SH-SY5Y (cell line): ENCODE measurements around the gene KRTAP1-3.
"Not testable (repeated sequence)": the region's sequence is repeated elsewhere in the genome, so short reads cannot be mapped to it uniquely, and the experiment has no call there.

Experiments used
- GATA2 ChIP-seq: IDR thresholded peaks from 2 replicates; pipeline ENCODE4 v1.6.1; 2011; ENCODE audit warnings: mild to moderate bottlenecking, low read depth, low read length
- GATA3 ChIP-seq: IDR thresholded peaks from 2 replicates; pipeline ENCODE4 v1.6.1; 2011; ENCODE audit warnings: low read depth, mild to moderate bottlenecking, low read length, moderate library complexity

KRTAP1-3 gene

DNA sequence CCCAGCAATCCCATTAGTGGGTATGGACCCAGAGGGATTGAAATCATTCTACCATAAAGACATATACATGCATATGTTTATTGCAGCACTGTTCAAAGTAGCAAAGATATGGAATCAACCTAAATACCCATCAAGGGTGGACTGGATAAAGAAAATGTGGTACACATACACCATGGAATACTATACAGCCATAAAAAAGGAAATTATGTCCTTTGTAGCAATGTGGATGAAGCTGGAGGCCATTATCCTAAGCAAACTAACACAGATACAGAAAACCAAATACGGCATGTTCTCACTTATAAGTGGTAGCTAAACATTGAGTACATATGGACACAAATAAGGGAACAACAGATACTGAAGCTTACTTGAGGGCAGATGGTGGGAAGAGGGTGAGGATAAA is 22.9 kb upstream of the KRTAP1-3 start:
- TF ChIP-seq GATA2: no peak
- TF ChIP-seq GATA3: no peak

- not testable (repeated sequence) for TF ChIP-seq GATA2, GATA3
Measured at GRCh38 chr17:41055130-41055529, 20.5 kb upstream of the KRTAP1-3 start, which contains the start of gene KRTAP2-2. KRTAP2-2 (minus strand) TSS chr17:41055230; CDS start chr17:41055211, 19 bp downstream.

DNA sequence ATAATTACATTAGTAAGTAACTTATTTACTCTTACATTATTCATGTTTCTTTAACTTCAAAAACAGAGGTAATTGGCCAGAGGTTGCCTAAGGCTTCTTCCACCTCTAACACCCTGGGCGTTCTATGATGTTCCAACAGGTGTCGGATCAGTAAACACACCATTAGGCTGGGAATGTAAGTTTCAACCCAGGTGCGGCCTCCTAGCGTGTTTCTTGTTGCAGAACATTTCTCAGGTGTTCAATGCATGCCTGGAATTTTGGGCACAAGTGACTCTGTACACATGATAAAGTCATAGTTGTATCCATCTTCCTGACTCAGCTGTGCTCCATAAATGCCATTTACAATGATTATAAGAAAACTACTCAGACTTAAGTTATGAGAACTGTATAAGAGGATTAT is 19.4 kb upstream of the KRTAP1-3 start:
- no peak for TF ChIP-seq GATA3
- no peak for TF ChIP-seq GATA2

- TF ChIP-seq GATA2 (no peak), GATA3 (no peak)
Measured at GRCh38 chr17:41052566-41052965, 17.9 kb upstream of the KRTAP1-3 start.

DNA sequence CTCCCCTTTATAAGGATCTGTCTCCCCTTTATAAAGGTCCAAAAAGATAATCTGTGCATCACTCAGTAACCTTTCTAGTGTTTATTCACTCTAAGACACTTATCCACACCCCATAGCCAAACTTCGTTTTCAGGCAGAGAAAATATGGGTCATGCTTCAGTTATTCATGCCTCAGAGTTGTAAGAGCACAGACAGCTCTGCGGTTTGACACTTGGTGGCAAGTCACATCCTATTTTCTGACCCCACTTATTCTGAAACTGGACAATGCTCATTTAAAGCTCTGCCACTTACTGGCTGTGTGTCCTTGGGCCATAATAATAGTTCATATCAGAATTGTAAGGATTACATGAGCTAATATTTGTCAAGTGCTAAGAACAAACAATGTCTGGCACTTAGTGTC is 14.4 kb upstream of the KRTAP1-3 start:
- TF ChIP-seq GATA3: no peak
- no peak for TF ChIP-seq GATA2

GRCh38 chr17:41048441-41048840 is 13.8 kb upstream of the KRTAP1-3 start:
- no peak for TF ChIP-seq GATA3

DNA sequence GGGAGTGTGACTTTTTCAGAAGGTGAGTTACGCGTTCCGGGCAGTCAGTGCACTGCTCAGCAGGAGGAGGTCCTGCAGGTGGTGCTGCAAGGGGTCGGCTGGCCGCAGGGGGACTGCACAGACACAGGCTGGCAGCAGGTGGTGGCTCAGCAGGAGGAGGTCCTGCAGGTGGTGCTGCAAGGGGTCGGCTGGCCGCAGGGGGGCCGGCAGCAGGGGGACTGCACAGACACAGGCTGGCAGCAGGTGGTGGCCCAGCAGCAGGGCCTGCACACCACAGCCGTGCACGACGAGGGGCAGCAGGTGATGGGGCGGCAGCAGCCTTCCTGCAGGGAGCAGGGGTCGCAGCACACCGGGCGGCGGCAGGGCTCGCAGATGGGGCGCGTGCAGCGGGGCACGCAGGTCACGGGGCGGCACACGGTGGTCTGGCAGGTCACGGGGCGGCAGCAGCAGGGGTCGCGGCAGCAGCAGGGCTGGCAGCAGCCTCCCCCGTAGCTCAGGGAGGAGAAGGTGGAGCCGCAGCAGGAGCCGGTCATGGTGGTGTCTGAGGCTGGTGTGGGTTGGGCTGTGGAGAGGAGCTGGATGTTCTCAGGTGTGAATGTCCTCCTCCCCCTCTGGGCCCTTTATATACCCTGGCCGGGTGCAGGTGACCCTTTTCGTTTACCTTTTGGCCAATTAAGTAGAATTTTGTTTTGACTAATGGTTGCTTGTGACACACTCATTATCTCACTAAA is 12.2 kb upstream of the KRTAP1-3 start, which contains the start of gene KRTAP2-1:
Gene KRTAP2-1, minus strand, starts transcription at position 582 of the 731 bp plus-strand sequence. Its CDS starts 49 bp downstream, at position 533.
- TF ChIP-seq GATA2, GATA3: not testable (repeated sequence)

DNA sequence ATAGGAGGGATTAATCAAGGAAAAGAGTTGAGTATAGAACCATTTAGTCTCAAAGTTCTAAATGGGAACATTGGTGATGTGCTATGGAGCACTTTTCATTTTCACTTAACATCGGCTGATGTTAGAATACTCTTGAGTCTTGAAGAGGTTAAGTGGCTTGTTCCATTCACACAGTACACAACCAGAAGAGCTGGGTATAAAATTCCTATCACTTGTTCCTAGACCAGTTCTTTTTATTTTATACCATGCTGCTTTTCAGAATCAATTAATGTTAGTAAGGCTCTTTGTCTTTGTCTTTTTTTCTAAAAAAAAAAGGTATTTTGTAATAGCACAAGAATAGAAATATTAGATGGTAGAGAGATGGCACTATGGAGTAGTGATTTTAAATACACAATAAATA is 8.3 kb upstream of the KRTAP1-3 start:
- TF ChIP-seq GATA3 (no peak), GATA2 (no peak)

DNA sequence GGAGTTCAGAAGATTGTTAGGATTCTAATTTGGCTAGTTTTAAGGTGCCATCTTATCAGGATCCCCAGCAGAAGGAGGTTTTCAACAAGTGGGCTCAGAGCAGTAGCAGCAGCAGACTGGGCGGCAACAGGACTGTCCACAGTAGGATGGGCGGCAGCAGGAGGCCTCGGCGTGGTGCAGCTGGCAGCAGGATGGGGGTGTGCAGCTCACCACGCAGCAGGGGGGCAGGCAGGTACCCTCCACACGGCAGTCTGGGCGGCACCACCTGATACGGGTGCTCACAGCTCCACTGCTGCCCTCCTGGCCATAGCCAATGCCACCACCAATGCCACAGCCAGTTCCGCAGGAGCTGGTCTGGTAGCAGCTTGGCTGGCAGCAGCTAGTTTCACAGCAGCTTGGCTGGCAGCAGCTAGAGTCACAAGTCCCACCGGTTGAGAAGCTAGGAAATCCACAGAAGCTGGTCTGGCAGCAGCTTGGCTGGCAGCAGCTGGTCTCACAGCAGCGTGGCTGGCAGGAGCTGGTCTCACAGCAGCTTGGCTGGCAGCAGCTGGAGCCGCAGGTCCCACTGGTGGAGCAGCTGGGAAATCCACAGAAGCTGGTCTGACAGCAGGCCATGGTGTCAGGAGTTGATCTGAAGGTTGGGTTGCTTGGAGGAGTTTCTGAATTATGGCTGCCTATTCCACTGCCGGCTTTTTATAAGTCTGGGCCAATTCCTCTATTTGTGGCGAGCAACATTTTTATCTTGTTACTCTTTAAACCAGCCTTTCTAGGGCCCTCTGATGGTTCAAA is 6.3 kb upstream of the KRTAP1-3 start, which contains the start of gene KRTAP1-1:
Gene KRTAP1-1, minus strand, starts transcription at position 668 of the 789 bp plus-strand sequence. Its CDS starts 53 bp downstream, at position 615.
- not testable (repeated sequence) for TF ChIP-seq GATA3, GATA2

DNA sequence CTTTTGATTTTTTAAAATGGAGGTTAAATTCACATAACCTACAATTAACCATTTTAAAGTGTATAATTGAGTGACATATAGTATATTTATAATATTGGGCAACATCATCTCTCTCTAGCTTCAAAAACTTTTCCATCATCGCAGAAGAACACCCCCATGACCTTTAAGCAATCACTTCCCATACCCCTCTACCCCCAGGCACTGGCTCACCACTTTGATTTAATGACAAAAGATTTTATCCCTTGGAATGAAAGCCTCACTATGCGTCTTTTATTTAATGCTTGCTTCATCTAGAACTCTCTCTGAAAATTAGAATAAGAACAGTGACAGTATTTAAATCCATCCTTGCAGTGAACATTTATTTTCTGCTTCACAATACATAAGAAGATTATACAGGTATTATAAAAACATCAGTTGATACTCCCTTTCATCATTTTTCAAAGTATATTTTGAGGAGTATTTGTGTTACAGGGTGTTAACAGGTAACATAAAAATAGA is 3.2 kb upstream of the KRTAP1-3 start:
- TF ChIP-seq GATA3: no peak

DNA sequence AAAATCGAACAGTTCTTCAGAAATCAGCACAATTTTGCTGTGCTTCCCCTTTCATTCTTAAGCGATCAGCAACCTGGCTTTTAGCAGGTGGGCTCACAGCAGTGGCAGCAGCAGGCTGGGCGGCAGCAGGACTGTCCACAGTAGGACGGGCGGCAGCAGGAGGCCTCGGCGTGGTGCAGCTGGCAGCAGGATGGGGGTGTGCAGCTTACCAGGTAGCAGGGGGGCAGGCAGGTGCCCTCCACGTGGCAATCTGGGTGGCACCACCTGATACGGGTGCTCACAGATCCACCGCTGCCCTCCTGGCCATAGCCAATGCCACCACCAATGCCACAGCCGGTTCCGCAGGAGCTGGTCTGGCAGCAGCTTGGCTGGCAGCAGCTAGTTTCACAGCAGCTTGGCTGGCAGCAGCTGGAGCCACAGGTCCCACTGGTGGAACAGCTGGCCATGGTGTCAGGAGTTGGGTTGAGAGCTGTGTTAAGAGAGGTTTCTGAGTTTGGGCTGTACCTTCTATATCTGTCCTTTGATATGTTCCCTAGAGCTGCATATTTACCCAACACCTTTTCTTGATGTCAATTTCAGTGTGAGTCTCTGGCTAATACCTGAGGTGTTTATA is 4.9 kb downstream of the KRTAP1-3 start, which contains the start of gene KRTAP1-4:
Gene KRTAP1-4, minus strand, starts transcription at position 563 of the 613 bp plus-strand sequence. Its CDS starts 117 bp downstream, at position 446.
- no peak for TF ChIP-seq GATA3
- no peak for TF ChIP-seq GATA2

DNA sequence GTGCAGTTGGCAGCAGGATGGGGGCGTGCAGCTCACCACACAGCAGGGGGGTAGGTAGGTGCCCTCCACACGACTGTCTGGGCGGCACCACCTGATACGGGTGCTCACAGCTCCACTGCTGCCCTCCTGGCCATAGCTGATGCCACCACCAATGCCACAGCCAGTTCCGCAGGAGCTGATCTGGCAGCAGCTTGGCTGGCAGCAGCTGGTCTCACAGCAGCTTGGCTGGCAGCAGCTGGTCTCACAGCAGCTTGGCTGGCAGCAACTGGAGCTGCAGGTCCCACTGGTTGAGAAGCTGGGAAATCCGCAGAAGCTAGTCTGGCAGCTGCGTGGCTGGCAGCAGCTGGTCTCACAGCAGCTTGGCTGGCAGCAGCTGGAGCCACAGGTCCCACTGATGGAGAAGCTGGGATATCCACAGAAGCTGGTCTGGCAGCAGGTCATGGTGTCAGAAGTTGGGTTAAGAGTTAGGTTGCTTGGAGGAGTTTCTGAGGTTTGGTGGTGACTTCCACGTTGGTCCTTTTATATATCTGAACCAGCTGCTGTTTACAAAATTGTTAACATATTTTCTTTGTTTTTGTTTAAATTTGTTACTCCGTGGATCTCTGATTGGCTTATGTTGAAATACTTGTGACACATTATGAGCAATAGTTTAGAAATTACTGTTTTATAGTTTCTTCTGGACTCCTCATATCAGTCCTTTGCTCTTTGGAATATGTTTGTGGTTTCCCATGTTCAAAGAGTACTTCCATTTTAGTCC is 7.8 kb downstream of the KRTAP1-3 start, which contains the start of gene KRTAP1-5:
Gene KRTAP1-5, minus strand, starts transcription at position 494 of the 757 bp plus-strand sequence. Its CDS starts 53 bp downstream, at position 441.
- TF ChIP-seq GATA2 (no peak), GATA3 (no peak)

GRCh38 chr17:41024697-41025096 is 10.0 kb downstream of the KRTAP1-3 start:
- TF ChIP-seq GATA3: no peak
- no peak for TF ChIP-seq GATA2
